GM18507 (cell line): Measurements from ENCODE around the gene STXBP1.
"Not testable (repeated sequence)": the region's sequence is repeated elsewhere in the genome, so short reads cannot be mapped to it uniquely, and the experiment has no call there.

Experiments
- DNase-seq: peaks from one replicate; pipeline ENCODE4 v3.0.0; 2011; ENCODE audit warnings: low read depth; ENCODE audit not compliant: insufficient read length; ENCODE audit errors: extremely low spot score
- FAIRE-seq: peaks from 2 replicates; lab custom pipeline; 2011; peaks lifted over from hg19 to GRCh38; lab: Jason Lieb, UNC

Gene STXBP1

GRCh38 chr9:127608104-127608966 is 3.7 kb upstream of the STXBP1 start:
- DNase-seq (peak; percentile 75), FAIRE-seq (no peak)

GRCh38 chr9:127611603-127611898 is 526 bp upstream of the STXBP1 start:
- no peak for FAIRE-seq
- no peak for DNase-seq

- FAIRE-seq, result no peak
- DNase-seq, result no peak
Measured at GRCh38 chr9:127612939-127613582, 984 bp downstream of the STXBP1 start.

GRCh38 chr9:127613583-127613954 is 1.5 kb downstream of the STXBP1 start:
- no peak for FAIRE-seq
- no peak for DNase-seq

GRCh38 chr9:127614961-127615360 is 2.9 kb downstream of the STXBP1 start:
- FAIRE-seq (no peak), DNase-seq (no peak)

GRCh38 chr9:127621339-127621970 is 9.4 kb downstream of the STXBP1 start:
- not testable (repeated sequence) for DNase-seq, FAIRE-seq

GRCh38 chr9:127626752-127627493 is 14.8 kb downstream of the STXBP1 start:
- DNase-seq, result no peak
- FAIRE-seq, result no peak

- DNase-seq (no peak), FAIRE-seq (no peak)
Measured at GRCh38 chr9:127627494-127627855, 15.4 kb downstream of the STXBP1 start.

GRCh38 chr9:127628758-127629467 is 16.8 kb downstream of the STXBP1 start:
- FAIRE-seq, result no peak

GRCh38 chr9:127629468-127630081 is 17.5 kb downstream of the STXBP1 start:
- DNase-seq (no peak), FAIRE-seq (no peak)

More at GRCh38 chr9:127628758-127629467, 16.8 kb downstream of the STXBP1 start:
- no peak for DNase-seq

- DNase-seq, result no peak
- FAIRE-seq, result no peak
Measured at GRCh38 chr9:127633216-127633862, 21.3 kb downstream of the STXBP1 start.

- no peak for FAIRE-seq
- no peak for DNase-seq
Measured at GRCh38 chr9:127634021-127634420, 21.9 kb downstream of the STXBP1 start.

- DNase-seq, result no peak
- no peak for FAIRE-seq
Measured at GRCh38 chr9:127634698-127635097, 22.6 kb downstream of the STXBP1 start.

- DNase-seq (no peak), FAIRE-seq (no peak)
Measured at GRCh38 chr9:127635201-127635735, 23.2 kb downstream of the STXBP1 start.

GRCh38 chr9:127637322-127637847 is 25.3 kb downstream of the STXBP1 start:
- DNase-seq, result no peak
- FAIRE-seq, result no peak

- DNase-seq (no peak), FAIRE-seq (no peak)
Measured at GRCh38 chr9:127640908-127641545, 28.9 kb downstream of the STXBP1 start.

- DNase-seq (no peak), FAIRE-seq (no peak)
Measured at GRCh38 chr9:127642082-127642740, 30.1 kb downstream of the STXBP1 start.
